ENCODE data around the gene KLHL17.

GRCh38 chr1:998745-998994 lies 38.3 kb downstream of the KLHL17 start:
- TF ChIP-seq CTCF (IDR thresholded peaks at IDR 0.05; ENCODE audit: low read depth, low read length, poor library complexity, severe bottlenecking) (no peak), EZH2phosphoT487 (IDR thresholded peaks at IDR 0.05; ENCODE audit: borderline replicate concordance, low read length) (no peak)
